Neuronal stem cell (in vitro differentiated cells): ENCODE data around the gene HMGA1.

Source experiments
- DNase-seq: peaks from one replicate; pipeline ENCODE4 v3.0.0-alpha.2; 2013; ENCODE audit warnings: low spot score
- H2AFZ ChIP-seq: one replicate; pipeline ENCODE4 v1.6.1; 2013; ENCODE audit warnings: mild to moderate bottlenecking, low read length, inconsistent platforms
- H2AK5ac ChIP-seq: 2 replicates; pipeline ENCODE4 v1.6.1; 2013; ENCODE audit warnings: low read depth, mild to moderate bottlenecking, inconsistent platforms, low read length, moderate library complexity, mixed read lengths
- H2BK120ac ChIP-seq: 2 replicates; pipeline ENCODE4 v1.6.1; 2013; ENCODE audit warnings: low read depth, mild to moderate bottlenecking, inconsistent platforms, low read length, moderate library complexity, mixed read lengths
- H2BK12ac ChIP-seq: one replicate; pipeline ENCODE4 v1.6.1; 2013; ENCODE audit warnings: low read length, inconsistent platforms
- H2BK15ac ChIP-seq: 2 replicates; pipeline ENCODE4 v1.6.1; 2013; ENCODE audit warnings: mild to moderate bottlenecking, low read length, inconsistent platforms, mixed read lengths
- H2BK5ac ChIP-seq: one replicate; pipeline ENCODE4 v1.6.1; 2013; ENCODE audit warnings: inconsistent platforms, mild to moderate bottlenecking, low read length, moderate library complexity
- H3K14ac ChIP-seq: one replicate; pipeline ENCODE4 v1.6.1; 2013; ENCODE audit warnings: low read length, inconsistent platforms
- H3K18ac ChIP-seq: 2 replicates; pipeline ENCODE4 v1.6.1; 2013; ENCODE audit warnings: low read length, inconsistent platforms
- H3K23ac ChIP-seq: 2 replicates; pipeline ENCODE4 v1.6.1; 2013; ENCODE audit warnings: low read depth, mild to moderate bottlenecking, mixed read lengths, low read length, inconsistent platforms; ENCODE audit not compliant: poor library complexity
- H3K27ac ChIP-seq: replicated peaks from 3 replicates; pipeline ENCODE4 v1.5.1; 2013; ENCODE audit warnings: low read length, inconsistent platforms
- H3K27me3 ChIP-seq, 3 experiments: 2 replicates each; pipeline ENCODE4 v1.6.1; 2013; ENCODE audit warnings: low read length in 3 of 3, mild to moderate bottlenecking in 2 of 3, inconsistent platforms in 1 of 3, low read depth in 1 of 3, mixed read lengths in 1 of 3, moderate library complexity in 1 of 3; ENCODE audit not compliant: control insufficient read depth in 3 of 3, insufficient read depth in 3 of 3
- H3K36me3 ChIP-seq, 2 donors: replicated peaks in 1 of 2; 2 replicates each; pipeline ENCODE4 v1.6.1; 2013; ENCODE audit warnings: low read length in 2 of 2; ENCODE audit not compliant: control insufficient read depth in 2 of 2, insufficient read depth in 2 of 2
- H3K4ac ChIP-seq: 2 replicates; pipeline ENCODE4 v1.6.1; 2013; ENCODE audit warnings: inconsistent platforms, mild to moderate bottlenecking, low read length, moderate library complexity
- H3K4me1 ChIP-seq, 2 donors: 1 replicate in 1 of 2; 2 replicates in 1 of 2; pipeline ENCODE4 v1.6.1; 2013; ENCODE audit warnings: low read length in 2 of 2, low read depth in 1 of 2; ENCODE audit not compliant: control insufficient read depth in 2 of 2, insufficient read depth in 1 of 2
- H3K4me2 ChIP-seq: one replicate; pipeline ENCODE4 v1.6.1; 2013; ENCODE audit warnings: mild to moderate bottlenecking, low read length, inconsistent platforms; ENCODE audit not compliant: insufficient read depth, poor library complexity, severe bottlenecking
- H3K4me3 ChIP-seq, 2 donors: 2 replicates each; pipeline ENCODE4 v1.5.1; 2013; ENCODE audit warnings: low read length in 2 of 2, mild to moderate bottlenecking in 2 of 2, inconsistent platforms in 1 of 2, moderate library complexity in 1 of 2
- H3K79me1 ChIP-seq: one replicate; pipeline ENCODE4 v1.6.1; 2013; ENCODE audit warnings: low read depth, mild to moderate bottlenecking, inconsistent platforms, low read length, moderate library complexity
- H3K9ac ChIP-seq: one replicate; pipeline ENCODE4 v1.6.1; 2013; ENCODE audit warnings: mild to moderate bottlenecking, low read depth, low read length, inconsistent platforms; ENCODE audit not compliant: poor library complexity
- H3K9me3 ChIP-seq, 2 donors: replicated peaks in 1 of 2; 2 replicates each; pipeline versions ENCODE3 to v1.6.1; 2013; ENCODE audit warnings: low read length in 2 of 2, mild to moderate bottlenecking in 2 of 2, inconsistent platforms in 1 of 2, low read depth in 1 of 2, mixed read lengths in 1 of 2, moderate library complexity in 1 of 2; ENCODE audit not compliant: control insufficient read depth in 2 of 2, insufficient read depth in 1 of 2
- H4K8ac ChIP-seq: one replicate; pipeline ENCODE4 v1.6.1; 2013; ENCODE audit warnings: low read depth, mild to moderate bottlenecking, inconsistent platforms, low read length, moderate library complexity
- H4K91ac ChIP-seq: one replicate; pipeline ENCODE4 v1.6.1; 2013; ENCODE audit warnings: low read length, low read depth, mild to moderate bottlenecking, inconsistent platforms; ENCODE audit not compliant: poor library complexity
- WGBS, 2 donors: extraction: QIAGEN DNeasy Blood & Tissue Kit; methylation state at CpG; one replicate each; pipeline ENCODE4 v1.1.7; 2013; ENCODE audit warnings: missing lambda C conversion rate in 2 of 2, mixed read lengths in 1 of 2; ENCODE audit not compliant: insufficient read length in 2 of 2, insufficient replicate concordance in 1 of 2; ENCODE audit errors: extremely low coverage in 2 of 2; 5-methylcytosine and 5-hydroxymethylcytosine counted together

Gene HMGA1

DNA sequence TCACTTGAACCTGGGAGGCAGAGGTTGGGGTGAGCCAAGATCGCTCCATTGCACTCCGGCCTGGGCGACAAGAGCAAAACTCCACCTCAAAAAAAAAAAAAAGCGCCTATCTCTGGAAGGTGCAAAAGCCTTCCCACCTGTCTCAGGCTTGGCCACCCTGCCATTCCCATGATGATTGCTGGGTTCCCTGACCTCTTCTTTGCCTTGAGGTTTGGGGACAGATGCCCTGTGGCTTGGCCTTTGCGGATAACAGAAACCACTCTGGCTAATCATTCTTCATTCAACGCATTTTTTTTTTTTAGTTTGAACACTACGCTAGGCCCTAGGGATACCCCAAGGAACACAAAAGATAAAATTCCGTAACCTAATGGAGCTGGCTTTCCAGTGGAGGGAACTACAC lies 6.8 kb upstream of the HMGA1 start:
- Histone ChIP-seq H2BK5ac (no peak overlapping the region), H3K14ac (no peak overlapping the region), H3K4me3 (no peak overlapping the region), H3K27ac (no peak overlapping the region), H2BK120ac (no peak overlapping the region), H3K27me3 (peaks cover 0 to 2% (median 0%) of the 10 kb centered on the region in 3 experiments), H2AK5ac (no peak overlapping the region), H3K9me3 (no peaks in the 10 kb centered on the region), H4K8ac (no peak overlapping the region), H3K4me1 (peaks cover 12 to 25% of the 10 kb centered on the region in 2 donors), H3K23ac (no peak overlapping the region), H4K91ac (no peak overlapping the region), H2BK12ac (no peak overlapping the region), H2BK15ac (no peak overlapping the region), H3K4ac (no peak overlapping the region), H3K36me3 (no peaks in the 10 kb centered on the region), H2AFZ (no peak overlapping the region), H3K79me1 (no peaks in the 10 kb centered on the region), H3K4me2 (no peak overlapping the region), H3K9ac (no peak overlapping the region), H3K18ac (no peak overlapping the region)
- no peak for DNase-seq
- WGBS, 2 donors = no CpG with 5 or more reads among the region's 8 CpGs

DNA sequence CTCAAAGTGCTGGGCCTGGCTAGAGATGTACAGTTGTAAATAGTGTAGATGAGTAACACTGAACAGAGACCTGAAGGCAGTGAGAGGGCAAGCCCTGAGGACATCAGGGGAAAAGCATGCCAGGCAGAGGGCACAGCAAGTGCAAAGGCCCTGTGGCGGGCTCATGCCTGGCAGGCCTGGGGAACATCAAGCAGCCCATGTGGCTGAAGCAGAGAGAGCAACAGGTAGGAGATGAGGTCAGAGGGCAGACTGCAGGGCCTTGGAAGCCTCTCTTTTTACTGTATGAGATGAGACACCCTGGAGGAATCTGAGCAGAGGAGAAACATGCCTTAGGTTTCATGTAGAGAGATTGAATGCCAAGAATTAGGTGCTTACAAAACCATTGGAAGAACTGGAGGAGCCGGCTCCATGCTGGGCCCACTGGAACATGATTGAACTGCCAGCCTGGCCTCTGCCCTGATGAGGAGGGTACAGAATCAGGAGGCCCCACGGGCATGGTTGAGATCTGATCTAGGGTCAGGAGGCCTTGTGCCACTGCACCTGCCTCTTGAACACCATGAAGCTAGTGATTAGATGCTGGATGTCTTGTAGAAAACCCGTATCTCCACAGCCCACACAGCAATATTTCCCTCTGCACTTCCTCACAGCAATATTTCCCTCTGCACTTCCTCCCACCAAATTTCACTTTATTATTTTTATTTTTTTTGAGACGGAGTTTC lies 5.9 kb upstream of the HMGA1 start:
- Histone ChIP-seq H3K4me1 (peaks cover 12 to 25% of the 10 kb centered on the region in 2 donors), H3K36me3 (no peaks in the 10 kb centered on the region), H3K9ac (no peak overlapping the region), H3K79me1 (no peaks in the 10 kb centered on the region), H3K23ac (no peak overlapping the region), H2BK120ac (no peak overlapping the region), H2BK12ac (no peak overlapping the region), H3K4me3 (peak overlapping the region in 1 of 2 donors; percentile 48), H4K91ac (no peak overlapping the region), H2BK5ac (no peak overlapping the region), H3K18ac (no peak overlapping the region), H3K9me3 (no peaks in the 10 kb centered on the region), H3K27ac (no peak overlapping the region), H2AFZ (no peak overlapping the region), H3K14ac (no peak overlapping the region), H3K4ac (no peak overlapping the region), H2AK5ac (no peak overlapping the region), H4K8ac (no peak overlapping the region), H3K27me3 (peaks cover 0 to 2% (median 0%) of the 10 kb centered on the region in 3 experiments), H2BK15ac (no peak overlapping the region), H3K4me2 (no peak overlapping the region)
- no peak for DNase-seq
- no CpG with 5 or more reads among the region's 5 CpGs for WGBS, 2 donors

DNA sequence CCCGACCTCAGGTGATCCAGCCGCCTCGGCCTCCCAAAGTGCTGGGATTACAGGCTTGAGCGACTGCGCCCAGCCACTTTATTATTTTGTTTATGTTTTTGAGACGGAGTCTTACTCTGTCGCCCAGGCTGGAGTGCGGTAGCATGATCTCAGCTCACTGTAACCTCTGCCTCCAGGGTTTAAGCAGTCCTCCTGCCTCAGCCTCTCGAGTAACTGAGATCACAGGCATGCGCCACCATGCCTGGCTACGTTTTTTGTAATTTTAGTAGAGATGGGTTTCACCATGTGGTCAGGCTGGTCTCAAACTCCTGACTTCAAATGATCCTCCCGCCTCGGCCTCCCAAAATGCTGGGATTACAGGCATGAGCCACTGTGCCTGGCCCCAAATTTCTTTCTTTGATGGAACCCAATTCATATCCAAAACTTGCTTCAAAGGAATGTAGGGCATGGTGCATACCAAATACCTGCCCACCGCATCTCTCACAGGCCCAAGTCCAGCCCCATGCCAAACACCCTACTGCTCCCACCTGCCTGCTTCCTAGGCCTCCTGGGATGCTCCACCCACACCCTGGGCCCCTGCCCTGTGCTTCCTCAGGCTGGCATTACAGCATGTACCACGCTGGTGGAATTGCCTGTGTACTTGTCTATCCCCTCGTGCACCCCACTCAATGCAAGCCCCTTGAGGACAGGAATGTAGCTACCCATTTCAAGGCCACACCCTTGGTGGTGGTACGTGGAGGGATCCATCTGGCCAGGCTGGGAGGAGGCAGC lies 4.9 kb upstream of the HMGA1 start:
- no peak overlapping the region for H3K27ac ChIP-seq
- peak overlapping the region; percentile 97 for H3K4ac ChIP-seq
- peak overlapping the region; percentile 72 for H2BK15ac ChIP-seq
- H2AK5ac ChIP-seq = peak overlapping the region; percentile 12
- H3K79me1 ChIP-seq = no peaks in the 10 kb centered on the region
- H4K8ac ChIP-seq = no peak overlapping the region
- H3K9me3 ChIP-seq = no peaks in the 10 kb centered on the region
- no CpG with 5 or more reads among the region's 17 CpGs for WGBS, 2 donors
- no peak overlapping the region for H2BK120ac ChIP-seq
- peaks cover 0 to 2% (median 0%) of the 10 kb centered on the region in 3 experiments for H3K27me3 ChIP-seq
- no peaks in the 10 kb centered on the region for H3K36me3 ChIP-seq
- H3K14ac ChIP-seq = no peak overlapping the region
- no peak overlapping the region for H3K23ac ChIP-seq
- peak overlapping the region; percentile 81 for H3K18ac ChIP-seq
- H3K4me2 ChIP-seq = no peak overlapping the region
- peaks cover 9 to 21% of the 10 kb centered on the region in 2 donors for H3K4me1 ChIP-seq
- H2AFZ ChIP-seq = no peak overlapping the region
- no peak overlapping the region for H4K91ac ChIP-seq
- H3K9ac ChIP-seq = no peak overlapping the region
- H2BK5ac ChIP-seq = no peak overlapping the region
- H3K4me3 ChIP-seq = no peak overlapping the region
- DNase-seq = no peak
- no peak overlapping the region for H2BK12ac ChIP-seq

DNA sequence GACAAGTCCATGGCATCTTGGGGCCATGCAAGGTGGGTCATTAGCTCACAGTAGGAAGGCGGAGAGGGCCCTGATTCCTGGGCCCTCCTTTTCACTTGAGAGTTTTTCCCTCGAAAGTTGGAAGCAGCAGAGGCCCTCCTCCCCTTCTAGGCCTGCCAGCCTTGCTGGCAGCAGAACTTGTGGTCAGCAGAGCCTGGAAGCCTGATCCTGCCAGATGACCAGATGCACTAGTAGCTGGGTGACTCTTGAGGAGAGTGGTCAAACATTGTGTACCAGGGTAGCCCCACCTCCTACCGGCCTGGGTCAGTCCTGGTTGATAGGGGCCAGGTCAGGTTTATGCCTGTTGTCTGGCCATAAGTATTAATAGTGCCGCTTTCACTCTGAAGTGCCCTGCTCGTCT lies 3.8 kb upstream of the HMGA1 start:
- H3K27ac ChIP-seq = no peak overlapping the region
- H3K79me1 ChIP-seq = no peaks in the 10 kb centered on the region
- no peak overlapping the region for H4K91ac ChIP-seq
- no peaks in the 10 kb centered on the region for H3K36me3 ChIP-seq
- peaks cover 0 to 12% of the 10 kb centered on the region in 2 donors for H3K4me1 ChIP-seq
- no peak overlapping the region for H2BK15ac ChIP-seq
- H3K18ac ChIP-seq = no peak overlapping the region
- no peak overlapping the region for H3K23ac ChIP-seq
- peaks cover 0 to 2% (median 0%) of the 10 kb centered on the region in 3 experiments for H3K27me3 ChIP-seq
- H3K4ac ChIP-seq = no peak overlapping the region
- H2BK5ac ChIP-seq = no peak overlapping the region
- H2AK5ac ChIP-seq = no peak overlapping the region
- H4K8ac ChIP-seq = no peak overlapping the region
- no CpG with 5 or more reads among the region's 5 CpGs for WGBS, 2 donors
- no peak overlapping the region for H2BK12ac ChIP-seq
- no peak overlapping the region for H2BK120ac ChIP-seq
- H3K9me3 ChIP-seq = no peaks in the 10 kb centered on the region
- no peak overlapping the region for H3K9ac ChIP-seq
- no peak overlapping the region for H3K4me2 ChIP-seq
- no peak for DNase-seq
- no peak overlapping the region for H3K4me3 ChIP-seq
- H3K14ac ChIP-seq = no peak overlapping the region
- no peak overlapping the region for H2AFZ ChIP-seq
